GM18499 (cell line): ENCODE measurements around the gene RPTOR.

Source experiments
- ATAC-seq: cut with Tn5 transposase; IDR thresholded peaks from one replicate; pipeline ENCODE4 v1.9.1; 2021; ENCODE audit warnings: moderate number of reproducible peaks; ENCODE audit not compliant: insufficient read depth, unreplicated experiment

The RPTOR gene

GRCh38 chr17:80971704-80972304, 427.2 kb downstream of the RPTOR start:
- no peak for ATAC-seq

- no peak for ATAC-seq
Observed at GRCh38 chr17:80976701-80977100, 432.1 kb downstream of the RPTOR start.

GRCh38 chr17:80977172-80977571, 432.5 kb downstream of the RPTOR start:
- no peak for ATAC-seq

GRCh38 chr17:80978499-80979497, 434.2 kb downstream of the RPTOR start:
- no peak for ATAC-seq

- ATAC-seq = no peak
Observed at GRCh38 chr17:80979547-80980378, 435.1 kb downstream of the RPTOR start.

- no peak for ATAC-seq
Observed at GRCh38 chr17:80980397-80981061, 435.9 kb downstream of the RPTOR start.

- no peak for ATAC-seq
Observed at GRCh38 chr17:80981062-80981902, 436.6 kb downstream of the RPTOR start.

- ATAC-seq = no peak
Observed at GRCh38 chr17:80981929-80982425, 437.3 kb downstream of the RPTOR start.

GRCh38 chr17:80982426-80982974, 437.9 kb downstream of the RPTOR start:
- ATAC-seq = no peak

GRCh38 chr17:80983545-80983944, 438.9 kb downstream of the RPTOR start:
- ATAC-seq = no peak

- no peak for ATAC-seq
Observed at GRCh38 chr17:80984749-80985148, 440.1 kb downstream of the RPTOR start.

- ATAC-seq = no peak
Observed at GRCh38 chr17:80986046-80986445, 441.4 kb downstream of the RPTOR start.

- ATAC-seq = no peak
Observed at GRCh38 chr17:80986816-80987475, 442.3 kb downstream of the RPTOR start.

GRCh38 chr17:80987941-80988461, 443.4 kb downstream of the RPTOR start:
- ATAC-seq = no peak

- no peak for ATAC-seq
Observed at GRCh38 chr17:80989586-80989913, 444.9 kb downstream of the RPTOR start.

- ATAC-seq = no peak
Observed at GRCh38 chr17:80990921-80991644, 446.4 kb downstream of the RPTOR start.

GRCh38 chr17:80991645-80992076, 447.0 kb downstream of the RPTOR start, which contains the start of gene CHMP6:
Gene CHMP6, plus strand, starts transcription at chr17:80991841. Its CDS starts 78 bp downstream, at chr17:80991919.
- ATAC-seq = no peak
